GM12878 (cell line): ENCODE results near the gene C6orf120.

Source experiments
- EGR1 ChIP-seq, 2 experiments: IDR thresholded peaks; 1 replicate in 1 of 2; 2 replicates in 1 of 2; pipeline ENCODE4 v1.6.1; 2011 to 2012; ENCODE audit warnings: low read depth in 2 of 2, low read length in 2 of 2, borderline replicate concordance in 1 of 2, mild to moderate bottlenecking in 1 of 2, moderate library complexity in 1 of 2
- MTA2 ChIP-seq: fragments of 450-650 bp; IDR thresholded peaks from 2 replicates; pipeline ENCODE4 v1.6.1; 2016; ENCODE audit warnings: low read depth, mild to moderate bottlenecking, moderate library complexity
- NFIC ChIP-seq: IDR thresholded peaks from 2 replicates; pipeline ENCODE4 v1.6.1; 2012; ENCODE audit warnings: low read depth, mild to moderate bottlenecking, inconsistent platforms, low read length, moderate library complexity

DNA sequence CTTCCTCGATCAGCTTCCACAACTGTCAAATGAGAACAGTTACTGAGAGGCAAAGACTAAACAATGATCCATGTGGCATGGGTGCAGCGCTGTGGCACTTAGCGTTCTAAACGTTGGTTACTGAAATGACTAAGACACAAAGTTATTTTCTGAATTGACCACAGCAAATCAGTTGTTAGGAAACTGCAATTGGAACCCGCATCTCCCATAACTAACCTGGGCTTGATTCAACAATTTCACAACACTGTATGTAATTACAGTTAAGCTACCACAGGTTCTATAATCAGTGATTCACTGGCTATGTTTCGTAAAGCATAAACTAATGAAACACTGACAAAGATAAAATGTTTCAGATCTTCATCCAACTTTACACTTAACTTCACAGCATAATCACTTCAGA lies 12.6 kb upstream of the C6orf120 start:
- no peak for TF ChIP-seq EGR1 (IDR thresholded peaks at IDR 0.05; ENCODE audit: borderline replicate concordance in 1 of 2, low read depth in 2 of 2, low read length in 2 of 2)
- no peak for TF ChIP-seq MTA2
- no peak for TF ChIP-seq NFIC
